ENCODE measurements around the gene SLCO3A1. TPM values are rescaled to one million over a fixed set of nuclear protein-coding genes. Genes with fewer than 3 reads are reported as not detected.

Gene SLCO3A1
- total RNA-seq, 1 experiment from 2014 or later: 9.1 TPM

DNA sequence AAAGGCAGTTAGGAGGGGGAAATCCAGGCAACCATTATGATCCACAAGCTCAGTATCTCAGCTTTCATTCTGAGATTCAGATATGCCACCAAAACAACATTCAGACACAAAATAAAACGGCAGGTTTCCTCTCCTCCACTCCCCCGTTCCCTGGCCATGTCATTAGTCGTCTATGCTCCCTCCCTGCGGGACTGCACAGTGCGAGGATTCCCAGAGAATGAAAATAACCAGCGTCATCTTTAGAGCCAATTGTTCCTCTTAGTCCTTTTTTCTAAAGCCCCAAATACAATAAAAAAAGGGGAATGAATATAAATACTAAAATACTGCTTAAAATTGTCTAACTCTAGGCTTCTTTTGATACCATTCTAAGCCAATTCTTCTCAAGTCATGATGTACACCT lies 7.8 kb upstream of the SLCO3A1 start (continued):
- TF ChIP-seq, protein P1, sequence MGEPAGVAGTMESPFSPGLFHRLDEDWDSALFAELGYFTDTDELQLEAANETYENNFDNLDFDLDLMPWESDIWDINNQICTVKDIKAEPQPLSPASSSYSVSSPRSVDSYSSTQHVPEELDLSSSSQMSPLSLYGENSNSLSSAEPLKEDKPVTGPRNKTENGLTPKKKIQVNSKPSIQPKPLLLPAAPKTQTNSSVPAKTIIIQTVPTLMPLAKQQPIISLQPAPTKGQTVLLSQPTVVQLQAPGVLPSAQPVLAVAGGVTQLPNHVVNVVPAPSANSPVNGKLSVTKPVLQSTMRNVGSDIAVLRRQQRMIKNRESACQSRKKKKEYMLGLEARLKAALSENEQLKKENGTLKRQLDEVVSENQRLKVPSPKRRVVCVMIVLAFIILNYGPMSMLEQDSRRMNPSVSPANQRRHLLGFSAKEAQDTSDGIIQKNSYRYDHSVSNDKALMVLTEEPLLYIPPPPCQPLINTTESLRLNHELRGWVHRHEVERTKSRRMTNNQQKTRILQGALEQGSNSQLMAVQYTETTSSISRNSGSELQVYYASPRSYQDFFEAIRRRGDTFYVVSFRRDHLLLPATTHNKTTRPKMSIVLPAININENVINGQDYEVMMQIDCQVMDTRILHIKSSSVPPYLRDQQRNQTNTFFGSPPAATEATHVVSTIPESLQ (CRISPR knock-in tag; IDR thresholded peaks at IDR 0.05): no peak
- no peak for TF ChIP-seq EMX1 (CRISPR knock-in tag; IDR thresholded peaks at IDR 0.05)
- no peak for TF ChIP-seq ATF1 (CRISPR knock-in tag; IDR thresholded peaks at IDR 0.05)
- TF ChIP-seq, protein P2, sequence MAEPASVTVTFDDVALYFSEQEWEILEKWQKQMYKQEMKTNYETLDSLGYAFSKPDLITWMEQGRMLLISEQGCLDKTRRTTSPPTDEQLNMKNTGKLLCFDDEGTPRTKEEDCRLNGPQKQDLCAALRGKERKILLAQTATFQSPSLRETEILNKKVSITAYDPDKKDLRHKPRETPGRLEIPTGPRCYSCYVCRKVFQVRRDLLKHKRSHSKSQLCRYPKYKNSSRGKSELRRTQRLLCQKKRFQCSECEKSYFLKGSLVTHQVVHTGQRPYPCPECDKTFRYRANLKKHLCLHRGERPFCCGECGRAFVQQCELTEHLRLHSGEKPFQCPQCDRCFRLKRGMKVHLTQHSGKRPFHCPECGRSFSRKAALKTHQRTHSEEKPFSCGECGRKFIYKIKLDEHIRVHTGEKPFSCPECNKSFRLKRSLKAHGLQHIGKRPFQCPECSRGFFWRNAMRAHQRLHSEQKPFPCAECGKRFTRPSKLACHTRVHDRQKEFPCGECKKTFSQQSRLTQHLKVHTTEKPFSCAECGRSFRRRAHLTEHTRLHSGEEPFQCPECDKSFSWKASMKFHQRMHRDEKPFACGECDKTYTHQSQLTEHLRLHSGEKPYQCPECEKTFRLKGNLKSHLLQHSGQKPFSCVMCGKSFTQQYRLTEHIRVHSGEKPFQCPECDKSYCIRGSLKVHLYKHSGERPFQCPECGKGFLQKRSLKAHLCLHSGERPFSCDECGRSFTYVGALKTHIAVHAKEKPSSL (CRISPR knock-in tag; conservative IDR thresholded peaks at IDR 0.05): no peak
- no peak for TF ChIP-seq ZNF671 (CRISPR knock-in tag; IDR thresholded peaks at IDR 0.05)

DNA sequence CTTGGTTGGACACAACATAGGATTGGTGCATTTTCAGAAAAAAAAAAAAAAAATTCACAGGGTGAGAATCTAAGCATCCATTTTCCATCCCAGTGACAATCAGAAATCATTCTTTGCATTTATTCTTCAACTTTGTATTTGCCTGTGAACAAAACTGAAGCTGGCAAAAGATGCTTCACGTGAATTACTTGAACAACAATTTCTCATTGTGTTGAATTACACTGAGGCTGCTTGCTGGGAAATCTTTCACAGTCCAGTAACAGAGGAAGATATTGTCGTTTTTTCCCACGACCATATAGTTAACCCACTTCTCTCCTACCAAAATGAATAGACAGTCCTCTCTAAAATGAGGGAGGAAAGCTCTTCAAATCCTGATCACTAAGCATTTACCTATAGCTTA lies 4.3 kb upstream of the SLCO3A1 start:
- peaks cover 3% of the 10 kb centered on the region for H3K9me3 Mint-ChIP-seq
- no peak overlapping the region for H3K27ac Mint-ChIP-seq
- ATAC-seq (no peak), DNase-seq (ENCODE audit: low spot score) (no peak)
- POLR2A ChIA-PET: no interaction called here
- no peaks in the 10 kb centered on the region for H3K36me3 Mint-ChIP-seq
- TF ChIP-seq, protein P3, sequence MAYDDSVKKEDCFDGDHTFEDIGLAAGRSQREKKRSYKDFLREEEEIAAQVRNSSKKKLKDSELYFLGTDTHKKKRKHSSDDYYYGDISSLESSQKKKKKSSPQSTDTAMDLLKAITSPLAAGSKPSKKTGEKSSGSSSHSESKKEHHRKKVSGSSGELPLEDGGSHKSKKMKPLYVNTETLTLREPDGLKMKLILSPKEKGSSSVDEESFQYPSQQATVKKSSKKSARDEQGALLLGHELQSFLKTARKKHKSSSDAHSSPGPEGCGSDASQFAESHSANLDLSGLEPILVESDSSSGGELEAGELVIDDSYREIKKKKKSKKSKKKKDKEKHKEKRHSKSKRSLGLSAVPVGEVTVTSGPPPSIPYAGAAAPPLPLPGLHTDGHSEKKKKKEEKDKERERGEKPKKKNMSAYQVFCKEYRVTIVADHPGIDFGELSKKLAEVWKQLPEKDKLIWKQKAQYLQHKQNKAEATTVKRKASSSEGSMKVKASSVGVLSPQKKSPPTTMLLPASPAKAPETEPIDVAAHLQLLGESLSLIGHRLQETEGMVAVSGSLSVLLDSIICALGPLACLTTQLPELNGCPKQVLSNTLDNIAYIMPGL (CRISPR knock-in tag; IDR thresholded peaks at IDR 0.05): no peak
- no peak for TF ChIP-seq JAZF1 (CRISPR knock-in tag; IDR thresholded peaks at IDR 0.05)
- no peak for TF ChIP-seq FOXK1 (CRISPR knock-in tag; IDR thresholded peaks at IDR 0.05)
- no peak for TF ChIP-seq CBFB (CRISPR knock-in tag; IDR thresholded peaks at IDR 0.05; ENCODE audit: low read depth)
- H3K27me3 Mint-ChIP-seq (ENCODE audit: low read depth): peaks cover 11% of the 10 kb centered on the region
- peaks cover 15% of the 10 kb centered on the region for H3K4me1 Mint-ChIP-seq
- H3K4me3 Mint-ChIP-seq: no peak overlapping the region
- CTCF ChIA-PET: interaction anchor here (0.7 to 3.4 kb wide), 2 partner anchors 18 to 143 kb away, joined by 6 to 11 read pairs; no protein-coding TSS in a partner anchor

DNA sequence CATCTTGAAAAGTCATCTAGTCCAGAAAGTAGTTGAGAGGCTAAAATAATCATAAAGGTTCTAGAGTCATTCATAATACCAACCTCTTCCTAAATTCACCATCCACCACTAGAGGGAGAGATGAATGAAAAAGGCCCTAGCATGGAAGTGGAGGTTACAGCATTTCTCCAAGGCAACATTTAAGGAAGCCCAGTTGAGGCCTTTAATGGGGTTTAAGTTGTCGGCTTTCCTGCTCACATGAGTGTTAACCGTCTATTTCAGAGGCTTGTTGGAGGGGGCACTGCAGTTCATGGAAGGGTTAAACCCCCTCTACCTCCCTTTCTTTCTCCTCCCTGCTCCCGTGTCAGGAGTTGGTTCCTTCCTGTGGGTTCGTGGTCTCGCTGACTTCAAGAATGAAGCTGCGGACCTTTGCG lies 3.8 kb upstream of the SLCO3A1 start:
- ChIA-PET CTCF (interaction anchor here (0.7 to 3.4 kb wide), 5 partner anchors 17 to 823 kb away, joined by 3 to 11 read pairs (median 5); no protein-coding TSS in a partner anchor), POLR2A (interaction anchor here (0.6 kb wide), 1 partner anchor 232 kb away, joined by 4 read pairs; no protein-coding TSS in a partner anchor)
- no peak for ATAC-seq
- no peak for TF ChIP-seq FOXP1 (CRISPR knock-in tag; IDR thresholded peaks at IDR 0.05; ENCODE audit: borderline replicate concordance)
- TF ChIP-seq, protein P4, sequence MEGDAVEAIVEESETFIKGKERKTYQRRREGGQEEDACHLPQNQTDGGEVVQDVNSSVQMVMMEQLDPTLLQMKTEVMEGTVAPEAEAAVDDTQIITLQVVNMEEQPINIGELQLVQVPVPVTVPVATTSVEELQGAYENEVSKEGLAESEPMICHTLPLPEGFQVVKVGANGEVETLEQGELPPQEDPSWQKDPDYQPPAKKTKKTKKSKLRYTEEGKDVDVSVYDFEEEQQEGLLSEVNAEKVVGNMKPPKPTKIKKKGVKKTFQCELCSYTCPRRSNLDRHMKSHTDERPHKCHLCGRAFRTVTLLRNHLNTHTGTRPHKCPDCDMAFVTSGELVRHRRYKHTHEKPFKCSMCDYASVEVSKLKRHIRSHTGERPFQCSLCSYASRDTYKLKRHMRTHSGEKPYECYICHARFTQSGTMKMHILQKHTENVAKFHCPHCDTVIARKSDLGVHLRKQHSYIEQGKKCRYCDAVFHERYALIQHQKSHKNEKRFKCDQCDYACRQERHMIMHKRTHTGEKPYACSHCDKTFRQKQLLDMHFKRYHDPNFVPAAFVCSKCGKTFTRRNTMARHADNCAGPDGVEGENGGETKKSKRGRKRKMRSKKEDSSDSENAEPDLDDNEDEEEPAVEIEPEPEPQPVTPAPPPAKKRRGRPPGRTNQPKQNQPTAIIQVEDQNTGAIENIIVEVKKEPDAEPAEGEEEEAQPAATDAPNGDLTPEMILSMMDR (IDR thresholded peaks at IDR 0.05): peak; percentile 27; the same call in 1 of the 2 replicates
- Mint-ChIP-seq H3K27ac (no peak overlapping the region), H3K36me3 (no peaks in the 10 kb centered on the region), H3K9me3 (peaks cover 3% of the 10 kb centered on the region), H3K4me1 (peaks cover 17% of the 10 kb centered on the region), H3K4me3 (no peak overlapping the region), H3K27me3 (ENCODE audit: low read depth) (peaks cover 16% of the 10 kb centered on the region)
- DNase-seq (ENCODE audit: low spot score): no peak
